ENCODE data around the gene DUS4L.

Gene DUS4L

GRCh38 chr7:107588529-107589130 lies 24.9 kb downstream of the DUS4L start:
- Histone ChIP-seq H3K9ac (ENCODE audit: low read depth, low read length, poor library complexity) (no peak overlapping the region), H2AFZ (ENCODE audit: low read length) (no peak overlapping the region), H2BK12ac (ENCODE audit: low read length) (no peak overlapping the region), H3K9me3 (replicated peaks in 1 of 2; ENCODE audit: control insufficient read depth in 2 of 2, insufficient read depth in 1 of 2, low read depth in 1 of 2, low read length in 2 of 2) (peaks cover 2 to 13% of the 10 kb centered on the region in 2 donors), H3K4me3 (ENCODE audit: low read length in 2 of 2) (no peak overlapping the region), H3K18ac (ENCODE audit: low read length) (no peak overlapping the region), H3K4me1 (ENCODE audit: control insufficient read depth in 2 of 2, insufficient read depth in 1 of 2, low read depth in 1 of 2, low read length in 2 of 2) (no peaks in the 10 kb centered on the region), H3K36me3 (replicated peaks in 1 of 2; ENCODE audit: control insufficient read depth in 2 of 2, insufficient read depth in 2 of 2, low read length in 2 of 2) (peaks cover 0 to 50% of the 10 kb centered on the region in 2 donors), H2BK5ac (ENCODE audit: low read length) (no peak overlapping the region), H2AK5ac (ENCODE audit: low read depth, low read length) (no peak overlapping the region), H3K27ac (replicated peaks; ENCODE audit: low read length) (no peak overlapping the region), H2BK120ac (ENCODE audit: low read depth, low read length) (no peak overlapping the region), H4K91ac (ENCODE audit: low read depth, low read length, poor library complexity) (no peak overlapping the region), H4K8ac (ENCODE audit: low read depth, low read length) (no peak overlapping the region), H3K79me1 (ENCODE audit: low read depth, low read length) (no peaks in the 10 kb centered on the region), H3K14ac (ENCODE audit: low read length) (no peak overlapping the region), H3K4ac (ENCODE audit: low read length) (no peak overlapping the region), H3K23ac (ENCODE audit: low read depth, low read length, poor library complexity) (no peak overlapping the region), H3K4me2 (ENCODE audit: insufficient read depth, low read length, poor library complexity, severe bottlenecking) (no peak overlapping the region), H2BK15ac (ENCODE audit: low read length) (no peak overlapping the region), H3K27me3 (ENCODE audit: control insufficient read depth in 3 of 3, insufficient read depth in 3 of 3, low read depth in 1 of 3, low read length in 3 of 3) (no peaks in the 10 kb centered on the region)
- no CpG with 5 or more reads among the region's 5 CpGs for WGBS, 2 donors (ENCODE audit: extremely low coverage in 2 of 2, insufficient read length in 2 of 2, insufficient replicate concordance in 1 of 2)
- DNase-seq (ENCODE audit: low spot score), result no peak

DNA sequence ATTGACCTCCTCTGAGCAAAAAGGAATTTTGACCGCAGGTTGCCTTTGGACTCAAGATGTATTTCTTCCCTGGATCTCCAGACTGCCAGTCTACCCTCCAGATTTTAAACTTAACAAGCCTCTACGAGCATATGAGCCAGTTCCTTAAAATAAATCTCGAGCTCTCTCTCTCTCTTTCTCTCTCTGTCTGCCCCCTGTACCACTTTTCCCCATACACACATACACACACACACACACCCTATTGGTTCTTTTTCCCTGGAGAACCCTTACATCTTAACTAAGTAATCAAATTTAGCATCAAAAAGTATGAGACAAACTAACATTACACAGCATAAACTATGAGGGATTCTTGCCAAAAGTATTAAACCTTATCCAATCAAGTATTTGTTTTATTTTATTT lies 27.6 kb downstream of the DUS4L start:
- Histone ChIP-seq H3K4ac (ENCODE audit: low read length) (no peak overlapping the region), H2AK5ac (ENCODE audit: low read depth, low read length) (no peak overlapping the region), H3K14ac (ENCODE audit: low read length) (no peak overlapping the region), H3K9ac (ENCODE audit: low read depth, low read length, poor library complexity) (no peak overlapping the region), H2BK120ac (ENCODE audit: low read depth, low read length) (no peak overlapping the region), H2BK5ac (ENCODE audit: low read length) (no peak overlapping the region), H2BK12ac (ENCODE audit: low read length) (no peak overlapping the region), H4K91ac (ENCODE audit: low read depth, low read length, poor library complexity) (no peak overlapping the region), H3K79me1 (ENCODE audit: low read depth, low read length) (no peaks in the 10 kb centered on the region), H3K27me3 (ENCODE audit: control insufficient read depth in 3 of 3, insufficient read depth in 3 of 3, low read depth in 1 of 3, low read length in 3 of 3) (no peaks in the 10 kb centered on the region), H2BK15ac (ENCODE audit: low read length) (no peak overlapping the region), H3K23ac (ENCODE audit: low read depth, low read length, poor library complexity) (no peak overlapping the region), H3K9me3 (replicated peaks in 1 of 2; ENCODE audit: control insufficient read depth in 2 of 2, insufficient read depth in 1 of 2, low read depth in 1 of 2, low read length in 2 of 2) (peaks cover 2 to 13% of the 10 kb centered on the region in 2 donors), H3K36me3 (replicated peaks in 1 of 2; ENCODE audit: control insufficient read depth in 2 of 2, insufficient read depth in 2 of 2, low read length in 2 of 2) (peaks cover 0 to 51% of the 10 kb centered on the region in 2 donors), H3K4me2 (ENCODE audit: insufficient read depth, low read length, poor library complexity, severe bottlenecking) (no peak overlapping the region), H4K8ac (ENCODE audit: low read depth, low read length) (no peak overlapping the region), H3K4me1 (ENCODE audit: control insufficient read depth in 2 of 2, insufficient read depth in 1 of 2, low read depth in 1 of 2, low read length in 2 of 2) (no peaks in the 10 kb centered on the region), H3K4me3 (ENCODE audit: low read length in 2 of 2) (no peak overlapping the region), H3K27ac (replicated peaks; ENCODE audit: low read length) (no peak overlapping the region), H3K18ac (ENCODE audit: low read length) (no peak overlapping the region), H2AFZ (ENCODE audit: low read length) (no peak overlapping the region)
- no peak for DNase-seq (ENCODE audit: low spot score)
- WGBS, 2 donors (ENCODE audit: extremely low coverage in 2 of 2, insufficient read length in 2 of 2, insufficient replicate concordance in 1 of 2), result no CpG with 5 or more reads among the region's 3 CpGs

- no peak overlapping the region for H2BK15ac ChIP-seq (ENCODE audit: low read length)
These were observed 28.7 kb downstream of the DUS4L start for GRCh38 chr7:107592361-107593024.

GRCh38 chr7:107593025-107593410 lies 29.2 kb downstream of the DUS4L start:
- Histone ChIP-seq H3K27me3 (ENCODE audit: control insufficient read depth in 3 of 3, insufficient read depth in 3 of 3, low read depth in 1 of 3, low read length in 3 of 3) (no peaks in the 10 kb centered on the region), H2BK120ac (ENCODE audit: low read depth, low read length) (no peak overlapping the region), H3K23ac (ENCODE audit: low read depth, low read length, poor library complexity) (no peak overlapping the region), H3K4me3 (ENCODE audit: low read length in 2 of 2) (no peak overlapping the region), H2AK5ac (ENCODE audit: low read depth, low read length) (no peak overlapping the region), H3K27ac (replicated peaks; ENCODE audit: low read length) (no peak overlapping the region), H4K91ac (ENCODE audit: low read depth, low read length, poor library complexity) (no peak overlapping the region), H2BK12ac (ENCODE audit: low read length) (no peak overlapping the region), H3K14ac (ENCODE audit: low read length) (no peak overlapping the region), H3K79me1 (ENCODE audit: low read depth, low read length) (no peaks in the 10 kb centered on the region), H2BK5ac (ENCODE audit: low read length) (no peak overlapping the region), H3K9ac (ENCODE audit: low read depth, low read length, poor library complexity) (no peak overlapping the region), H2BK15ac (ENCODE audit: low read length) (no peak overlapping the region), H3K4me2 (ENCODE audit: insufficient read depth, low read length, poor library complexity, severe bottlenecking) (no peak overlapping the region), H2AFZ (ENCODE audit: low read length) (no peak overlapping the region), H3K4ac (ENCODE audit: low read length) (no peak overlapping the region), H3K4me1 (ENCODE audit: control insufficient read depth in 2 of 2, insufficient read depth in 1 of 2, low read depth in 1 of 2, low read length in 2 of 2) (no peaks in the 10 kb centered on the region), H4K8ac (ENCODE audit: low read depth, low read length) (no peak overlapping the region), H3K9me3 (replicated peaks in 1 of 2; ENCODE audit: control insufficient read depth in 2 of 2, insufficient read depth in 1 of 2, low read depth in 1 of 2, low read length in 2 of 2) (peaks cover 2 to 10% of the 10 kb centered on the region in 2 donors), H3K36me3 (replicated peaks in 1 of 2; ENCODE audit: control insufficient read depth in 2 of 2, insufficient read depth in 2 of 2, low read length in 2 of 2) (peaks cover 0 to 47% of the 10 kb centered on the region in 2 donors), H3K18ac (ENCODE audit: low read length) (no peak overlapping the region)
- no peak for DNase-seq (ENCODE audit: low spot score)
- no CpG with 5 or more reads among the region's 1 CpG for WGBS, 2 donors (ENCODE audit: extremely low coverage in 2 of 2, insufficient read length in 2 of 2, insufficient replicate concordance in 1 of 2)

More at GRCh38 chr7:107592361-107593024, 28.7 kb downstream of the DUS4L start:
- no peaks in the 10 kb centered on the region for H3K27me3 ChIP-seq (ENCODE audit: control insufficient read depth in 3 of 3, insufficient read depth in 3 of 3, low read depth in 1 of 3, low read length in 3 of 3)
- no peak overlapping the region for H4K8ac ChIP-seq (ENCODE audit: low read depth, low read length)
- no peak overlapping the region for H3K4ac ChIP-seq (ENCODE audit: low read length)
- H2BK12ac ChIP-seq (ENCODE audit: low read length), result no peak overlapping the region
- H3K36me3 ChIP-seq (replicated peaks in 1 of 2; ENCODE audit: control insufficient read depth in 2 of 2, insufficient read depth in 2 of 2, low read length in 2 of 2), result peaks cover 0 to 50% of the 10 kb centered on the region in 2 donors
- H3K9me3 ChIP-seq (replicated peaks in 1 of 2; ENCODE audit: control insufficient read depth in 2 of 2, insufficient read depth in 1 of 2, low read depth in 1 of 2, low read length in 2 of 2), result peaks cover 2 to 13% of the 10 kb centered on the region in 2 donors
- no peak overlapping the region for H3K9ac ChIP-seq (ENCODE audit: low read depth, low read length, poor library complexity)
- no CpG with 5 or more reads among the region's 5 CpGs for WGBS, 2 donors (ENCODE audit: extremely low coverage in 2 of 2, insufficient read length in 2 of 2, insufficient replicate concordance in 1 of 2)
- H2BK120ac ChIP-seq (ENCODE audit: low read depth, low read length), result no peak overlapping the region
- H3K79me1 ChIP-seq (ENCODE audit: low read depth, low read length), result no peaks in the 10 kb centered on the region
- no peaks in the 10 kb centered on the region for H3K4me1 ChIP-seq (ENCODE audit: control insufficient read depth in 2 of 2, insufficient read depth in 1 of 2, low read depth in 1 of 2, low read length in 2 of 2)
- H3K4me2 ChIP-seq (ENCODE audit: insufficient read depth, low read length, poor library complexity, severe bottlenecking), result no peak overlapping the region
- H3K27ac ChIP-seq (replicated peaks; ENCODE audit: low read length), result no peak overlapping the region
- no peak overlapping the region for H2AK5ac ChIP-seq (ENCODE audit: low read depth, low read length)
- no peak overlapping the region for H3K4me3 ChIP-seq (ENCODE audit: low read length in 2 of 2)
- H2BK5ac ChIP-seq (ENCODE audit: low read length), result no peak overlapping the region
- H3K14ac ChIP-seq (ENCODE audit: low read length), result no peak overlapping the region
- no peak overlapping the region for H4K91ac ChIP-seq (ENCODE audit: low read depth, low read length, poor library complexity)
- no peak for DNase-seq (ENCODE audit: low spot score)
- H2AFZ ChIP-seq (ENCODE audit: low read length), result no peak overlapping the region
- no peak overlapping the region for H3K23ac ChIP-seq (ENCODE audit: low read depth, low read length, poor library complexity)
- no peak overlapping the region for H3K18ac ChIP-seq (ENCODE audit: low read length)
